Caco-2 (cell line): Measurements from ENCODE around the gene NETO1. TPM values are rescaled to one million over a fixed set of nuclear protein-coding genes. Genes with fewer than 3 reads are reported as not detected.

Experiments used
- BruUV-seq: library from RNA; stranded (reverse); fragments of 400-500 nt; replicated peaks from 2 replicates; lab custom pipeline; 2021; lab: Mats Ljungman, UMichigan
- CTCF ChIA-PET: fragments of 300-600 bp; sonication (Branson Sonifier 250); formaldehyde crosslinking; loops from one replicate; lab custom pipeline; 2022; ENCODE audit warnings: antibody characterized with exemption; lab: Charles Lee
- POLR2A ChIA-PET: fragments of 300-600 bp; sonication (Branson Sonifier 250); formaldehyde crosslinking; loops from one replicate; lab custom pipeline; 2022; ENCODE audit warnings: antibody characterized with exemption; lab: Charles Lee
- DNase-seq, 2 experiments: peaks; one replicate each; pipeline versions ENCODE4 v3.0.0 to v3.0.0-alpha.2; 2020 to 2022
- H3K27me3 ChIP-seq: replicated peaks from 2 replicates; pipeline ENCODE4 v1.6.0; 2011; ENCODE audit warnings: low read length; ENCODE audit not compliant: control insufficient read depth, insufficient read depth
- H3K36me3 ChIP-seq: 2 replicates; pipeline ENCODE4 v1.5.1; 2011; ENCODE audit warnings: low read length; ENCODE audit not compliant: control insufficient read depth, insufficient read depth
- H3K4me1 ChIP-seq: fragments of 250-450 bp; sonication (Bioruptor Pico); 2 replicates; pipeline ENCODE4 v1.5.1; 2020; ENCODE audit warnings: mild to moderate bottlenecking
- H3K4me3 ChIP-seq: 2 replicates; pipeline ENCODE4 v1.5.1; 2011; ENCODE audit warnings: low read depth, mild to moderate bottlenecking, control low read depth, low read length
- H3K9me3 ChIP-seq: fragments of 250-450 bp; sonication (Bioruptor Pico); 2 replicates; pipeline ENCODE4 v1.5.1; 2020; ENCODE audit warnings: mild to moderate bottlenecking, moderate library complexity
- H3K27ac Mint-ChIP-seq: one replicate; pipeline ENCODE4 v1.8.0; 2022; ENCODE audit warnings: mixed read lengths; ENCODE audit not compliant: unreplicated experiment
- H3K27me3 Mint-ChIP-seq: one replicate; pipeline ENCODE4 v1.8.0; 2022; ENCODE audit warnings: mixed read lengths; ENCODE audit not compliant: insufficient read depth, unreplicated experiment
- H3K36me3 Mint-ChIP-seq: one replicate; pipeline ENCODE4 v1.8.0; 2022; ENCODE audit warnings: mild to moderate bottlenecking, mixed read lengths; ENCODE audit not compliant: insufficient read depth, unreplicated experiment
- H3K4me1 Mint-ChIP-seq: one replicate; pipeline ENCODE4 v1.8.0; 2022; ENCODE audit warnings: low read depth, mixed read lengths; ENCODE audit not compliant: unreplicated experiment
- H3K4me3 Mint-ChIP-seq: one replicate; pipeline ENCODE4 v1.8.0; 2022; ENCODE audit warnings: mild to moderate bottlenecking, moderate library complexity, mixed read lengths; ENCODE audit not compliant: unreplicated experiment
- H3K9me3 Mint-ChIP-seq: one replicate; pipeline ENCODE4 v1.8.0; 2022; ENCODE audit warnings: mixed read lengths; ENCODE audit not compliant: unreplicated experiment
- CTCF ChIP-seq, 2 experiments: fragments of 200-600 bp in 1 of 2; IDR thresholded peaks; 1 replicate in 1 of 2; 2 replicates in 1 of 2; pipeline versions ENCODE4 v1.5.1 to v1.8.0; 2011 to 2022; ENCODE audit warnings: antibody characterized with exemption in 1 of 2, control low read depth in 1 of 2, inconsistent platforms in 1 of 2, low read depth in 1 of 2, low read length in 1 of 2, mild to moderate bottlenecking in 1 of 2, moderate library complexity in 1 of 2; ENCODE audit not compliant: insufficient read depth in 1 of 2, severe bottlenecking in 1 of 2, unreplicated experiment in 1 of 2
- intact Hi-C: fragments of 100-400 bp; cut with micrococcal nuclease; formaldehyde crosslinking; loops from one replicate; pipeline ENCODE4 v1.10.0; 2022; ENCODE audit not compliant: unreplicated experiment
- total RNA-seq: library from RNA; stranded (reverse); gene quantifications from 2 replicates; pipeline ENCODE4 v1.2.3, GENCODE V29; 2022

NETO1 gene
- total RNA-seq, 1 experiment from 2014 or later: not detected

DNA sequence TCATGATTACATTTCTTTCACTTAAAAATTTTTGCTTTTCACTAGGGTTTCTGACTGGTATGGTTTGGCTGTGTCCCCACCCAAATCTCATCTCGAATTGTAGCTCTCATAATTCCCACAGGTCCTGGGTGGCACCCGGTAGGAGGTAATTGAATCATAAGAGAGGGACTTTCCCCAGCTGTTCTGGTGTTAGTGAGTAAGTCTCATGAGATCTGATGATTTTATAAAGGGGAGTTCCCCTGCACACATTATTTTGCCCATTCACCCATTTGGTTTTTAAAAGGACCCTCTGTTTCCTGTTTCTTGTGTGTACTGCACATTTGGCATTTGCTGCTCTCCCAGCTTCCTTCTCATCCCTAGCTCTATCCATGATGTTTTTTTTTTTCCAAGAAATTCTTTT lies 27.8 kb upstream of the NETO1 start:
- no peaks in the 10 kb centered on the region for H3K4me1 Mint-ChIP-seq
- no peak for DNase-seq
- H3K9me3 Mint-ChIP-seq: no peaks in the 10 kb centered on the region
- Histone ChIP-seq H3K4me1 (no peaks in the 10 kb centered on the region), H3K4me3 (no peak overlapping the region), H3K36me3 (no peaks in the 10 kb centered on the region), H3K27me3 (no peaks in the 10 kb centered on the region), H3K9me3 (no peaks in the 10 kb centered on the region)
- no peak for TF ChIP-seq CTCF (IDR thresholded peaks at IDR 0.05; ENCODE audit: insufficient read depth in 1 of 2, low read depth in 1 of 2, low read length in 1 of 2, severe bottlenecking in 1 of 2, unreplicated experiment in 1 of 2)
- no peaks in the 10 kb centered on the region for H3K36me3 Mint-ChIP-seq
- POLR2A ChIA-PET: no interaction called here
- H3K4me3 Mint-ChIP-seq: no peak overlapping the region
- intact Hi-C loops: no loop called here
- BruUV-seq: no TSS peak
- no peak overlapping the region for H3K27ac Mint-ChIP-seq
- H3K27me3 Mint-ChIP-seq: no peaks in the 10 kb centered on the region
- CTCF ChIA-PET: no interaction called here

GRCh38 chr18:72878561-72878960 lies 10.8 kb upstream of the NETO1 start:
- Histone ChIP-seq H3K4me1 (no peaks in the 10 kb centered on the region), H3K9me3 (no peaks in the 10 kb centered on the region), H3K36me3 (no peaks in the 10 kb centered on the region), H3K4me3 (no peak overlapping the region), H3K27me3 (no peaks in the 10 kb centered on the region)
- Mint-ChIP-seq H3K27me3 (no peaks in the 10 kb centered on the region), H3K4me3 (no peak overlapping the region), H3K36me3 (no peaks in the 10 kb centered on the region), H3K27ac (no peak overlapping the region), H3K4me1 (no peaks in the 10 kb centered on the region), H3K9me3 (no peaks in the 10 kb centered on the region)
- no peak for TF ChIP-seq CTCF (IDR thresholded peaks at IDR 0.05; ENCODE audit: insufficient read depth in 1 of 2, low read depth in 1 of 2, low read length in 1 of 2, severe bottlenecking in 1 of 2, unreplicated experiment in 1 of 2)
- intact Hi-C loops: no loop called here
- DNase-seq: no peak
- BruUV-seq: no TSS peak
- POLR2A ChIA-PET: no interaction called here
- CTCF ChIA-PET: no interaction called here

- no peaks in the 10 kb centered on the region for H3K36me3 Mint-ChIP-seq
- DNase-seq: no peak
- no peak overlapping the region for H3K4me3 ChIP-seq
- TF ChIP-seq CTCF (IDR thresholded peaks at IDR 0.05; ENCODE audit: insufficient read depth in 1 of 2, low read depth in 1 of 2, low read length in 1 of 2, severe bottlenecking in 1 of 2, unreplicated experiment in 1 of 2): no peak
- no peaks in the 10 kb centered on the region for H3K9me3 ChIP-seq
- ChIA-PET POLR2A (no interaction called here), CTCF (no interaction called here)
- H3K27ac Mint-ChIP-seq: no peak overlapping the region
- H3K36me3 ChIP-seq: no peaks in the 10 kb centered on the region
- H3K4me1 ChIP-seq: no peaks in the 10 kb centered on the region
- intact Hi-C loops: no loop called here
- BruUV-seq: no TSS peak
- no peaks in the 10 kb centered on the region for H3K4me1 Mint-ChIP-seq
- no peaks in the 10 kb centered on the region for H3K9me3 Mint-ChIP-seq
- no peaks in the 10 kb centered on the region for H3K27me3 ChIP-seq
- H3K4me3 Mint-ChIP-seq: no peak overlapping the region
- H3K27me3 Mint-ChIP-seq: no peaks in the 10 kb centered on the region
These were observed 10.4 kb upstream of the NETO1 start for GRCh38 chr18:72878143-72878542.
